OCI-LY7 (cell line): ENCODE results near the gene EPHB1.

Experiments
- CTCF ChIP-seq: fragments of 200-600 bp; sonication (generic); conservative IDR thresholded peaks from 2 replicates; pipeline ENCODE4 v1.5.1; 2014; ENCODE audit warnings: mild to moderate bottlenecking, antibody characterized with exemption, low read length, moderate library complexity, mixed read lengths
- EZH2phosphoT487 ChIP-seq: fragments of 200-600 bp; sonication (generic); IDR thresholded peaks from 2 replicates; pipeline ENCODE4 v1.6.1; 2018; ENCODE audit warnings: low read depth, borderline replicate concordance, mild to moderate bottlenecking, mixed run types, antibody characterized with exemption, low read length, moderate library complexity, mixed read lengths

- TF ChIP-seq CTCF = no peak
- TF ChIP-seq EZH2phosphoT487 = no peak
Observed at GRCh38 chr3:134931045-134931785, 136.2 kb downstream of the EPHB1 start.
